ENCODE data around the gene LRFN3.

GRCh38 chr19:35993923-35994598 lies 57.9 kb downstream of the LRFN3 start:
- peak in 1 of 5 experiments; percentile 12 for TF ChIP-seq CTCF (IDR thresholded peaks at IDR 0.05)
- TF ChIP-seq EP300 (IDR thresholded peaks at IDR 0.05; ENCODE audit: low read depth), result no peak
- no peak for TF ChIP-seq POLR2AphosphoS5 (IDR thresholded peaks at IDR 0.05)

All from transverse colon (tissue), 4 donors.